NCI-H82 treated with DMSO at 0.1 percent for 48 hours (cell line): ENCODE data around the gene A4GALT.
A peak's percentile ranks its signal among the peaks of the same experiment; 100 is the strongest.

Source experiments
- DNase-seq: peaks from one replicate; lab custom pipeline; 2025; ENCODE audit not compliant: unreplicated experiment; lab: John Stamatoyannopoulos, UW

The A4GALT gene

GRCh38 chr22:42707496-42707895 is 13.2 kb downstream of the A4GALT start:
- no peak for DNase-seq

- no peak for DNase-seq
These were observed 15.8 kb downstream of the A4GALT start for GRCh38 chr22:42704896-42705295.

- DNase-seq: no peak
These were observed 18.0 kb downstream of the A4GALT start for GRCh38 chr22:42702675-42703074.

GRCh38 chr22:42701694-42702093 is 19.0 kb downstream of the A4GALT start:
- DNase-seq: no peak

GRCh38 chr22:42700901-42701300 is 19.8 kb downstream of the A4GALT start:
- no peak for DNase-seq

- DNase-seq: no peak
These were observed 20.3 kb downstream of the A4GALT start for GRCh38 chr22:42700355-42700754.

GRCh38 chr22:42699976-42700352 is 20.7 kb downstream of the A4GALT start:
- DNase-seq: no peak

GRCh38 chr22:42699281-42699975 is 21.2 kb downstream of the A4GALT start:
- no peak for DNase-seq

GRCh38 chr22:42697542-42698013 is 23.1 kb downstream of the A4GALT start:
- DNase-seq: no peak

- DNase-seq: no peak
These were observed 24.2 kb downstream of the A4GALT start for GRCh38 chr22:42696331-42696967.

GRCh38 chr22:42695294-42695693 is 25.4 kb downstream of the A4GALT start:
- DNase-seq: no peak

GRCh38 chr22:42693763-42694683 is 26.6 kb downstream of the A4GALT start:
- DNase-seq: no peak

GRCh38 chr22:42693055-42693762 is 27.5 kb downstream of the A4GALT start:
- DNase-seq: no peak

GRCh38 chr22:42692239-42693054 is 28.2 kb downstream of the A4GALT start:
- DNase-seq: no peak

- no peak for DNase-seq
These were observed 29.2 kb downstream of the A4GALT start for GRCh38 chr22:42691440-42691839.

GRCh38 chr22:42688241-42689211 is 32.1 kb downstream of the A4GALT start:
- peak; percentile 21 for DNase-seq

GRCh38 chr22:42686756-42687491 is 33.7 kb downstream of the A4GALT start:
- no peak for DNase-seq

GRCh38 chr22:42685941-42686653 is 34.6 kb downstream of the A4GALT start:
- DNase-seq: no peak
